NCI-H774 (cell line): ENCODE measurements around the gene GPR108.

Experiments
- DNase-seq: peaks from one replicate; lab custom pipeline; 2025; lab: John Stamatoyannopoulos, UW

The GPR108 gene

GRCh38 chr19:6737873-6738786 lies 750 bp upstream of the GPR108 start:
- DNase-seq, result peak; percentile 41

GRCh38 chr19:6736917-6737283 lies 480 bp downstream of the GPR108 start:
- DNase-seq, result no peak

- no peak for DNase-seq
These were observed 1.0 kb downstream of the GPR108 start for GRCh38 chr19:6736169-6736916.

DNA sequence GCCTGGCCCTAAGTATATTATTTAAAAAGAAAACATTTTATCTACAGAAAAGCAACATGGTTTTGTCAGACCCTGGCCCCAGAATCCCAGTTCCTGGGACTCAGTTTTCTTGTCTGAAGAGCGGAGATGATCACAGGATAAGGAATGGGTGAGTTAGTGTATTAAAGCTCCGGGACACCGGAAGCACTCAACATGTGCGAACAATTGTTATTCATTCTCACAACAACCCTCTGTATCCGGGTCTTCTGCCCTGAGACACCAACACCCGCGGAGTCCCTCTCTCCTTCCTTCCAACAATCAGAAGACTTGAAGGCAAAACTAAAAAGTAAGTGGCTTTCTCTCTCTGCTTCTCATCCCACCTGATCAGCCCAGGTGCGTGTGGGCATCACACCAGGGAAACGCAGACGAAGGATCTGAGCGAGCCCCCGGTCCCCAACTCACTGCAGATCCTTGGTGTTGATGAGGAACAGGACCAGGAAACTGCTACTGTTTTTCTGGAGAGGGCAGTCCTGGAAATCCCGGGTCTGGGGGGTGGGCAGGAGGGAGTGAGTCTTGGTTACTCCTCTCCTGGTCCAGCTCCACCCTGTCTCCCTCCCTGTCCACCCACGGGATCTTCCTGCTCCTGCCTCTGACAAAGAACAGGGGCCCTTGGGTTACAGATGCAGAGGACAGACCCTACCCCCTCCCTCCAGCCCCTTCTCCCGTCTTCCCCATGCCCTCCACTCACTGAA lies 2.0 kb downstream of the GPR108 start:
- no peak for DNase-seq

DNA sequence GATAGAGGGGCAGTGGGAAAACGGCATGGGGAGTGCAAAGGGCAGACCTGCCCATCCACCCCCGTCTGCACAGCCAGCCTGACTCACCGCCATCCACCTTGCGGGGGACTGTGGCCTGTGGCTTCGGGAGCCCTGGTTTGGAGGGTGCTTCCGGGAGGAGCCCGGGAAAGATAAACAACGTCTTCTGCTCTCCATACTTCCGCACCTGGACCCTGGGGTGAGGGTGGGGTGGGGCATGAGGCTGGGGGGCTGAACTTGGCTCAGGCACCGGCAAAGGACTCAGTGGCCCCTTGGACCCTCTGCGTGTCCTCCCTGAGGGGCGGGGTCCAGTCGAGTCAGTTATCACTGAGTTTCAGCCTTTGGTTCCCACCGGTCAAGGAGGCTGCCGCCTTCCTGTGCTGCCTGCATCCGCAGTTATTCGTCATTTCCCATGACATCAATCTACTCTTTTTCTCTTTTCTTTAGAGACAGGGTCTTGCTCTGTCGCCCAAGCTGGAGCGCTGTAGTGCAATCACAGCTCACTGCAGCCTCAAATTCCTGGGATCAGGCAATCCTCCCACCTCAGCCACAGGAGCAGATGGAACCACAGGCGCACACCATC lies 3.2 kb downstream of the GPR108 start:
- DNase-seq, result no peak

- no peak for DNase-seq
These were observed 3.9 kb downstream of the GPR108 start for GRCh38 chr19:6733338-6734095.

- DNase-seq, result no peak
These were observed 4.5 kb downstream of the GPR108 start for GRCh38 chr19:6732803-6733337.

- DNase-seq, result no peak
These were observed 5.6 kb downstream of the GPR108 start for GRCh38 chr19:6731822-6732221.

DNA sequence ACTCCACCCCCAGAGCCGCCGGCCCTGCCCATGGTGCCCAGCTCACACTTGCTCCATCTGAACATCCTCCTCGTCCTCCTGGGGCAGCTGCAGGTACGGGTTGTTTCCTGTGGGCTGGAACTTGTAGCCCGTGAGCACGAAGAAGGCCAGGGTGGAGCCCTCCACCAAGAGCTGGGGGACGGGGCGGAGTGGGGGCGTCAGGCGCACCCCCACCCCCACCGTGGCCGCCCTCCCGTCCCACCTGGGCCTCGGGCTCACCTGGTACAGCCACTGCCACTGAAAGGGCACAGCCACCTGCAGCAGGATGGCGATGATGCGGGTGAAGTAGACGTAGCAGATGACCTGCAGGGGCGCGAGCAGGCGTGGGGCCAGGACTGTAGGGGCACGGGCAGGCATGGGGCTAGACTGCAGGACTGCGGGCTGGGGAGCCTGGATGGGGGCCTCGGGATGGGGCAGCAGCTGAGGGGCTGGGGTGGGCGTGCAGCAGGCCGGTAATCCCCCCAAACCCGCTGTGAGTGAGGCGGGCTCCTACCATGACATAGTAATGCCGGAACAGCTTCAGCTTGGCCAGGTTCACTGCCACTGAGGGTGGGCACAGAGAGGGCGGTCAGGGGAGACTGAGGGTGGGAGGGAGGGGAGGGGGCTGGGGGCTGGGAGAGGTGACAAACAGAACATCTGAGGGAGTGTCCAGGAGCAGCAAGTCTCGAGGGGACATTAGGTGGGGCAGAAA lies 6.3 kb downstream of the GPR108 start:
- no peak for DNase-seq

- DNase-seq, result no peak
These were observed 7.1 kb downstream of the GPR108 start for GRCh38 chr19:6730153-6730804.

- DNase-seq, result no peak
These were observed 7.7 kb downstream of the GPR108 start for GRCh38 chr19:6729573-6730152.

DNA sequence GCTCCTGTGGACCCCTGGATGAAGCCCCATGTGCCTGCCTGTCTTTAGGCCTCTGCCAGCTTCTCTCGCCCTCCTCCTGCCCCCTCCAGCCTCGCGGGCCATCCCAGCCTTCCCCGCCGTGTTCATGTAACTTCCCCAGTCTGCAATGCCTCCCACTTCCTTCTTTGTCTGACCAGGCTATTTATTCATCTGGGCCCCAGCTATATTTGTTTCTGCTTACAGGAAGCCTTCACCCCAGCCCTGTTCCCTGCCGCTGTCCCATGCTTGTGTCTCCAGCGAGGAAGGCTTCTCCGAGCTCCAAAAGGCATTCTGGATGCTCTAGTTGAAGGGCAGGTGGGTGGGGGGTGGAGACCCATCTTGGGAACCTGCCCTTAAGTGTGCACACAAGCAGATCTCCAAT lies 9.0 kb downstream of the GPR108 start:
- DNase-seq, result no peak

DNA sequence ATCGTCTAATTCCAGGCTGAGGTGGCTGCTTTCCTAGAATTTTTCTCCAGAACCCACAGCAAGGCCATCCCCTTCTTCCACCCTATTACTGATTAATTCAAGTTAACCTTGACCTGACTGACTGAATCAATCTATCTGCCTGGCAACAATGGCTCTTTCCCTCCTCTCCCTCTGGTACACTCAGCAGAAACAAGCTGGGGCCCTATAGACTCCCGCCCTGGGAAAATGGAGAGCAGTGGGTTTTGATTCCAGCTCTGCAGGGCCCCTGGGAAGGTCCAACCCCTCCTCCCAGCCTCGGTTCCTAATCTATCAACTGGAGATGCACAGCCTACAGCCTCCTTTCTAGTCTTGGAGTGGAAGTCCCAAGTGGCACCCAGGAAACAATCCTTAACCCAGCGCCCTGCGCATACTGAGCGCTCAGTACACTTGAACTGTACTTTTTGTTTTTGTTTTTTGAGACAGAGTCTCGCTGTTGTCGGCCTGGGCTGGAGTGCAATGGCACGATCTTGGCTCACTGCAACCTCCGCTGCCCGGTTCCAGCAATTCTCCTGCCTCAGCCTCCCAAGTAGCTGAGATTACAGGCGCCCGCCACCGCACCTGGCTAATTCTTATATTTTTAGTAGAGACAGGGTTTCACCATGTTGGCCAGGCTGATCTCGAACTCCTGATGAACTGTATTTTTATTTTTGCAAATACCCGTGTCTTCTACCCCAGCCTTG lies 11.7 kb downstream of the GPR108 start:
- DNase-seq, result no peak

GRCh38 chr19:6724631-6725492 lies 12.5 kb downstream of the GPR108 start:
- no peak for DNase-seq

DNA sequence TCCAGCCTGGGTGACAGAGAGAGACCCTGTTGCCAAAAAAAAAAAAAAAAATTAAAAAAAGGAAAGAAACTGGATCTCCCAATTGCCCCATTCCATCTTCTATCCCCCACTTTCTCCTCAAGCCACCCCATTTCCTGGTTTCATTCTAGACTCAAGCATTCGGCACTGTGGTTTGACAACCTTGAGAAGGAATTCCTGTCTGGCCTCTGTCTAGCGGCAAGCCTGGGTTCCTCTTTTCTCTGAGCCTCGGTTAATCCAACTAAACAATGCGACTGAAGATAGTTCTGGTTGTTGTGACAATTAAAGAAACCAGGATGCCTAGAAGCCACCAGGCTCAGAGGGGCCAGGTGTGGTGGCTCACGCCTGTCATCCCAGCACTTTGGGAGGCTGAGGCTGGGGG lies 13.6 kb downstream of the GPR108 start:
- no peak for DNase-seq

DNA sequence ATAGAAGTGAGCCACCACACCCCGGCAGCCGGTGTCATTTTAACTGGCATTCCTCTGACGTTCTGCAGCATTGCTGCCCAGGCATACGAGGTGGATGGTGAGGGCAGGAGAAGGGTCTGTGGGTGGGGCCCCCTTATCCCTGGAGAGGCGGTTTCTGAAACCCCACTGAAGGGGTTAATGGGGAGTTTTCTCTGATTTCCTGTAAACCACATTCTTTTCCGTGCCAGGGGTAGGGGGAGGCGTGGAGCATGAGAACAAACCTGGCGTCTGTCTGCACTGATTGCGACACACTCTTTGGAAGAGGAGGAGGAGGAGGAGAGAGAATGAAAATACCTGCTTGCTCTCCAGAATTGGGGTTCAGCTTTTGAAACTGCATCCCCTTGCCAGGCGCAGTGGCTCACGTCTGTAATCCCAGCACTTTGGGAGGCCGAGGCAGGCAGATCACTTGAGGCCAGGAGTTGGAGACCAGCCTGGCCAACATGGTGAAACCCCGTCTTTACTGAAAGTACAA lies 14.2 kb downstream of the GPR108 start:
- no peak for DNase-seq

GRCh38 chr19:6721773-6722172 lies 15.6 kb downstream of the GPR108 start:
- DNase-seq, result no peak

DNA sequence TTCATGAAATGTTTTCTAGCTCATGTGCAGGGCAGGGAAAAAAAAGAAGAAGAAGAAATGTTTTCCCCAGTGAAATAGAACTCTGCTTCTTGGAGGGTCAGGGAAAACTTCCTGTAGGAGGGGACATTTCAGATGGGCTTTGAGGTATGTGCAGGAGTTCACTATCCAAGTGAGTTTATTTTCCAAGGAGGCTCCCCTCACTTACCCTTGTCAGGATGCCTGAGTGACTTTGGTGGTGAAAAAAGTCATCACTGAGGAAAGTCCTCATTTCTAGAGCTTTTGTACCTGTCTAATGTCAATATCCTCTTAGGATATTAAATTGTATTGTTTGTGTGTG lies 16.3 kb downstream of the GPR108 start:
- DNase-seq, result no peak
